GM18499 (cell line): ENCODE data around the gene NELL1.

Source experiments
- ATAC-seq: cut with Tn5 transposase; IDR thresholded peaks from one replicate; pipeline ENCODE4 v1.9.1; 2021; ENCODE audit warnings: moderate number of reproducible peaks; ENCODE audit not compliant: insufficient read depth, unreplicated experiment

Gene NELL1

DNA sequence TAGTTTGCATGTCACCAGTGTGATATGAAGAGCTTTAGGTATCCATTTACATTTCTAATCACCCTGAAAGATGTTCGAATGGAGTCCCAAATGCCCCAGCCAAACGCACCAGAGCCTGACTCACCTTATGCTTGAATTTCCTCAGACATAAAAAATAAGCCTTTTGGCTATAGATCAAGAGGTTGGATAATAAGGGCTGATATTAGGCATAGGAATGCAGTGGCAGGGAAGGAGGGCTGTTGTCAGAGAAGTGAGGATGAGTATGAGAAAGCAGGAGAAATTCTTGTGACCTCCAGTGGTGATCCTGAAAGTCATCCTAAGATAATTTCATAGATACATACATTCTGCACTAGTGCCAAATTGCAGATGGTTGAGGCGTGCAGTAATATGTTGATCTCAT is 264.6 kb downstream of the NELL1 start:
- no peak for ATAC-seq

DNA sequence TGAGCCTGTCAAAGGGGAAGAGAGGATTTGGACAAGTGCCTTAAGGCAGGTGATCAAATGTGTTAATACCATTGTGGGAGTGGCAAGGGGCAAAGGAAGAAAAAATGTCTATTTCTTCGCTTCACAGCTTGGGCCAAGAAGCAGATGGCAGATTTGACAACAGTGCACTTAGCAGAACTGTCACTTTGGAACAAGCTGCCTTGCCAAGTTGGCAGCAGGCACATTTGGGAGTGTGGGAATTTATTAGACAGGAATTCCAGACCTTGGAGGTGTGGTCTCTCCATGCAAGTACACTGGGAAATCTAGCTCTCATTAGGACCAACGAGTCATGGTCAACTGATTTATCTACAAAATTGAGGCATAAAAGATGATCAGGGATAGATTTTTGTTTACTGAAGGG is 265.1 kb downstream of the NELL1 start:
- no peak for ATAC-seq

DNA sequence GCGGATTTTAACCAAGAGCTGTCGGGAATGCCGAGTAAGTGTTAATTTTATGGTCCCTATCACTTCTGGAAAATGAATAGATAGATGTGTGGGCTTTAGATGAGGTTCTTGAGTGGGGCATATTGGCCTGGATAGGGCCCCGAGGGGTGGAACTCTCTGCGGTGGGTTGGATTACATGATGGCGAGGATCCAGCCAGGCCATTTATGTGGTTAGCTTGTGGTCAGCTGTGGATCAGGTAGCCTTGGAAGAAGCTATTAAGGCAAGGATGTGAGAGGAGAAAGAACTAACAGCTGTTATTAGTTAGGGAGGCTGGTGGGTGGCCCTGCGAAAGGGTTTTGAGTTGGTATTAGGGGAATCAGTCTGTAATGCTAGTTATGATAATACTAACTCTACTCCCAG is 268.4 kb downstream of the NELL1 start:
- no peak for ATAC-seq

DNA sequence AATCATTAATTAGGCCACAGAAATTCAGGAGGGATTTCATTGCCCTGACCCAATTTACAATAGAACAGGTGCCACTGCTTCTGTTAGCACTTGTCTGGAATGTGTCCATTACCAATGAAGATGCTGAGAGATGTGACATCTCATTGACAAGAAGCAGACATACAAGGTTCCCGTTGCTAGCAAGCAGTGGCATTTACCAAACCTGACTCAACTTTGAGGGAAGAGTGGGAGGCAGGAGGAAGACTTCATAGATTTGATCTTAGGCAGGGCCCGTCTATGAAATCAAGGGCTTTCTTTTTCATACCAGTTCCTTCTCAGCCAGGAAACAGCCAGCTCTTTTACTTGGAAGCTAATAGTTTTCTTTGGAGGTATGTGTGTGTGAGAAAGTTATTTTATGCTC is 280.2 kb downstream of the NELL1 start:
- no peak for ATAC-seq

DNA sequence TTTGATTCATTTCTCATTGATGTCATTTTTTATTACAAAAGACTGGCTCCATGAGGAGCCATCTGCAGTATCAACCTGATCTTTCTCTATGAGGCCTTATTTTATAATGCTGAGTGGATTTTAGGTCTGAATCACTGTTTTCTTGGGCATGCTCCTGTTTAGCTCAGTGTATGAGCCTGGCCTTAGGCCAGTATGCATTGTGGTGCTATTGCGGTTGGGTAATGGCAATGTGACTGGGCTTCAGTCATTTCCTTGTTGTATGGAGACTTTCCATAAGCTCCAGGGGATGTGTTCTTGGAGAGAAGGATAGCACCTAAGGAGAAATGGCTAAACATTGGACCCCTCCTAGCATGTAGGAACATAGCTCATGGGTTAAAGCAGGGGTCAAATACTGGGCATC is 293.2 kb downstream of the NELL1 start:
- no peak for ATAC-seq

DNA sequence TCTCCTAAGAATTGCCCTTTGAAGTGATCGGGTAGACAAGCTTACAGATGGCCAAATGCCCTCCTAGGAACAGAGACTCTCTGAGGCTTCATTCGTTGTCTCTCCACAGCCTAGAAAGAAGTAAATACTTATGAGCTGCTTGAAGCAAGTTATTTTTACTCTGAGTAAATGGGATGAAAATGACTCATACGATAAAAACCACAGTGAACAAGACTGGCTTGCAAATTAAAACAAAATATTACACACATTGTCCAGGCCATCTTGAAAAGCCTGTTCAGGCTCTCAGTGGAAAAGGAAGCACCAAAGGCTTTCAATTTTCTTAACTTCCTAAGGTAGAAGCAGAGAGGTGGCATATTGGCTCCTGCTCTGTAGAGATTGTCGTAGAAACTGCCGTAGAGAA is 294.2 kb downstream of the NELL1 start:
- no peak for ATAC-seq

DNA sequence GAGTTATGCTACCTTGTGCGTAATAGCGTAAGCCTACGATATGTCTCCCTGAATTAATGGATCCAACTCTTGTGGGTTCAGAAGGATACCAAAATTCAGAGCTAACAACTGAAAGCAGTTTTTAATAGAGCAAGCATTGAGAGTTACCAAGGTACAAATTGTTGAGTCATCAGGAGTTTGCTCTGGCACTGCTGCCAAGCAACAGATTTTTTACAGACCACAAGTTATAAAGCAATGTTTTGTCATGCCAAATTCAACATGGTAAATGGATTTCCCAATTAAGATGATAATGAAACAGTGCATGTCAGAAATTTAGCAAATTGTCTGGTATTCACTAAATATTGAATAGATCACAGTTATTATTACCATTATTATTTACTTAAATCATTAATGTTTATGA is 295.6 kb downstream of the NELL1 start:
- no peak for ATAC-seq

DNA sequence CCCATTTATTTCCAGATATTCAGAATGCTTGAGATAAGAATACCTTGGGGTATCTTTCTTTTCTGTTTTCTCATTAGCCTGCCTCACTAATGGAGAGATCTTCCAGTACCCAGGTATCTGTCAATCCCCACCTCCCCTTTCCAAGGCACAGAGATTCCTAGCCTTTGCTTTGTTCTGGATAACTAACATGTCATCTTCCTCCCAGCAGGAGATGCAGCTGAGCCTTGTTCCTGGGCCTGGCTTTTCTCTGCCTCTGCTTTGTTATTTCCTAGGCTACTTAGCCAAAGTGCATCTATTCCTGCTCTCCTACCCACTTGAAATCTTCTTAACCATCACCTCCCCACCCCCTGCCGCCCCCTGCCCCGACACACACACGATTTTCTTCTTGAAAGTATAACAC is 297.1 kb downstream of the NELL1 start:
- no peak for ATAC-seq

- ATAC-seq, result no peak
These were observed 304.7 kb downstream of the NELL1 start for GRCh38 chr11:20973940-20974559.

- ATAC-seq, result no peak
These were observed 311.4 kb downstream of the NELL1 start for GRCh38 chr11:20980736-20981135.

- no peak for ATAC-seq
These were observed 321.1 kb downstream of the NELL1 start for GRCh38 chr11:20990447-20990846.

GRCh38 chr11:20991471-20991870 is 322.1 kb downstream of the NELL1 start:
- no peak for ATAC-seq

GRCh38 chr11:21007297-21007696 is 337.9 kb downstream of the NELL1 start:
- no peak for ATAC-seq

DNA sequence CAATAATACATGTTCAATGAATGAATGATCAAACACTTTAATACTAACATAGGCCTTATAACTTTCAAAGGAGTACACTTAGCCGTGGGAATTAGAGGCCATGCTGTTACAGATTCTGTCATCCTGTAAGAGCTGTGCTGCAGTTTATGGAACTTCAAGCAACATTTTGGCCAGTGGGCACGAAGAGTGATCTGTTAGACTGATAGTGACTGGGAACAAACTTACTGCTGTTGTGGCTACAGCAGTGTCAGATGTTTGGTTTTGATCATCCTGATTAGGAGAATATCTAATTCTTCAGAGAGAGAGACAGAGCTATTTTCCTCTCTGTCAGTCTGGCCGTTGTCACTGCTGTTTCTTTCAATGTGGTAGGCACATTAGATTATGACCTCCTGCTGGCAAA is 348.9 kb downstream of the NELL1 start:
- ATAC-seq, result no peak

- no peak for ATAC-seq
These were observed 357.3 kb downstream of the NELL1 start for GRCh38 chr11:21026685-21027084.

GRCh38 chr11:21037850-21038249 is 368.5 kb downstream of the NELL1 start:
- no peak for ATAC-seq

- no peak for ATAC-seq
These were observed 369.4 kb downstream of the NELL1 start for GRCh38 chr11:21038801-21039200.

DNA sequence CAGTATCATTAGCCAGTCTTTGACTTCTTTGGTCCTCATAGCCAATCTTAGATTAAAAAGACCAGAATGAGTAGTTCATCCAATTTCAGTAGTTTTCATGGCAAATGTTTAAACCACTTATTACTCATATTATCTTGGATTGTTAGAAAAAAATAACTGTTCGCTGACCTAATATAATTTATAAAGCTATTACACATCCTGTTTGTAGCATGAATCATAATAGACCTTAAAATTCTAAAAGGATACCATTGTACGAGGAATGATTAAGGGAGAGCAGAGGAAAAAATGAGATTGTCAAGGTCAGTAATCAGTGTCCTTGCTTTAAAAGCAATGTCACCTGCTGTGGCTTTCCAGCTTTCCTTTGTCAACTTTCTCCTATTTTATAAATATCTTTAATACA is 371.2 kb downstream of the NELL1 start:
- no peak for ATAC-seq

GRCh38 chr11:21048626-21049025 is 379.2 kb downstream of the NELL1 start:
- ATAC-seq, result no peak

GRCh38 chr11:21053466-21053865 is 384.1 kb downstream of the NELL1 start:
- ATAC-seq, result no peak

- no peak for ATAC-seq
These were observed 387.3 kb downstream of the NELL1 start for GRCh38 chr11:21056644-21057043.

GRCh38 chr11:21059879-21060278 is 390.5 kb downstream of the NELL1 start:
- no peak for ATAC-seq

DNA sequence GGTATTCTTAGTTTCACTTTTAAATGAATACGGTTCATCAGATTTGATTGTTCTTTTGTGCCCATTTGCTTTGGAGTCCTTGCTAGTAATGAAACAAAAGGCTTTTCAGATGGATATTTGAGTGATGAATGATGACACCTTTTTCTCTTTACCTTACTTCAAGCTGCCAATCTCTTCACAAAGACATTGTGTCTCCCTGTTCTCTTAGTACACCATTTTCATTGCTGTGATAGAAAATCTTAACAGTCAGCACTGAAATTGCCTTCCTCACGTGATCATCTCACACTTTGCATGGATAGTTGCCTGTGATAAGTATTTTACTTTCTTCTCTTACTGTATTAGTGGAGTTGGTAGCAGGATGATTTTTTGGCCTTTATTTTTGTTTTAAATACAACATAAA is 396.6 kb downstream of the NELL1 start:
- no peak for ATAC-seq
